Stimulated activated CD4-positive, alpha-beta T cell treated with anti-CD3 and anti-CD28 coated beads, Interleukin-12 subunit alpha, Interleukin-12 subunit beta, amount 100 ng/mL, for 48 hours (primary cell): ENCODE measurements around the gene SH3D21.

Source experiments
- DNase-seq, 3 donors: peaks; one replicate each; pipeline ENCODE4 v3.0.0-alpha.2; 2020; ENCODE audit warnings: low read depth in 2 of 3, low spot score in 1 of 3

The SH3D21 gene

GRCh38 chr1:36303244-36303643 is 2.9 kb upstream of the SH3D21 start:
- DNase-seq, result no peak

- no peak for DNase-seq
Measured at GRCh38 chr1:36303650-36304360, 2.4 kb upstream of the SH3D21 start.

GRCh38 chr1:36304521-36304920 is 1.6 kb upstream of the SH3D21 start:
- no peak for DNase-seq

- peak; percentile 34 to 45 (median 35) for DNase-seq
Measured at GRCh38 chr1:36304970-36305914, 926 bp upstream of the SH3D21 start.

GRCh38 chr1:36305915-36306209 is 306 bp upstream of the SH3D21 start:
- no peak for DNase-seq

- DNase-seq, result peak; percentile 84 to 88 (median 85)
Measured at GRCh38 chr1:36306902-36307456, 811 bp downstream of the SH3D21 start.

GRCh38 chr1:36307601-36308330 is 1.6 kb downstream of the SH3D21 start:
- DNase-seq, result no peak

GRCh38 chr1:36309397-36309796 is 3.2 kb downstream of the SH3D21 start:
- DNase-seq, result no peak

GRCh38 chr1:36320291-36320761 is 14.2 kb downstream of the SH3D21 start:
- DNase-seq, result no peak

GRCh38 chr1:36320767-36321118 is 14.6 kb downstream of the SH3D21 start:
- DNase-seq, result no peak

GRCh38 chr1:36321119-36321951 is 15.2 kb downstream of the SH3D21 start:
- DNase-seq, result peak in 1 of 3 donors; percentile 34

- no peak for DNase-seq
Measured at GRCh38 chr1:36322041-36322785, 16.0 kb downstream of the SH3D21 start.

GRCh38 chr1:36322786-36323635 is 16.8 kb downstream of the SH3D21 start:
- DNase-seq, result peak in 1 of 3 donors; percentile 29

GRCh38 chr1:36323636-36324352 is 17.6 kb downstream of the SH3D21 start, which contains the start of gene EVA1B:
EVA1B (minus strand) TSS chr1:36323645; CDS start chr1:36323037, 608 bp downstream.
- DNase-seq, result peak in 1 of 3 donors; percentile 32

- no peak for DNase-seq
Measured at GRCh38 chr1:36324353-36324703, 18.2 kb downstream of the SH3D21 start.

- DNase-seq, result no peak
Measured at GRCh38 chr1:36326499-36326898, 20.3 kb downstream of the SH3D21 start.

GRCh38 chr1:36327421-36328087 is 21.4 kb downstream of the SH3D21 start:
- DNase-seq, result no peak

- DNase-seq, result no peak
Measured at GRCh38 chr1:36328088-36328480, 21.9 kb downstream of the SH3D21 start.
